HUES64 (cell line): ENCODE data around the gene UVRAG.
"Not testable (repeated sequence)": the region's sequence is repeated elsewhere in the genome, so short reads cannot be mapped to it uniquely, and the experiment has no call there.

Source experiments
- H3K27ac ChIP-seq: 2 replicates; pipeline ENCODE4 v1.7.0; 2013; ENCODE audit warnings: low read depth, low read length, inconsistent platforms
- H3K27me3 ChIP-seq: 2 replicates; pipeline ENCODE4 v1.6.1; 2013; ENCODE audit warnings: mild to moderate bottlenecking, low read length; ENCODE audit not compliant: insufficient read depth
- H3K36me3 ChIP-seq: 2 replicates; pipeline ENCODE4 v1.6.1; 2013; ENCODE audit warnings: mild to moderate bottlenecking, low read length; ENCODE audit not compliant: insufficient read depth
- H3K4me1 ChIP-seq: 2 replicates; pipeline ENCODE4 v1.6.1; 2013; ENCODE audit warnings: mild to moderate bottlenecking, low read length, moderate library complexity; ENCODE audit not compliant: insufficient read depth
- H3K4me3 ChIP-seq: 2 replicates; pipeline ENCODE4 v1.5.1; 2013; ENCODE audit warnings: mild to moderate bottlenecking, low read length, moderate library complexity
- H3K9ac ChIP-seq: 2 replicates; pipeline ENCODE4 v1.6.1; 2013; ENCODE audit warnings: mild to moderate bottlenecking, low read depth, low read length
- H3K9me3 ChIP-seq: 2 replicates; pipeline ENCODE4 v1.6.1; 2013; ENCODE audit warnings: low read depth, low read length; ENCODE audit not compliant: insufficient read depth
- WGBS: fragments of 150-250, 120-280 bp; methylation state at CpG from one replicate; pipeline ENCODE4 v1.1.7; 2013; ENCODE audit warnings: missing lambda C conversion rate; 5-methylcytosine and 5-hydroxymethylcytosine counted together

UVRAG gene

GRCh38 chr11:75869661-75870455 lies 54.8 kb downstream of the UVRAG start:
- Histone ChIP-seq H3K36me3 (no peaks in the 10 kb centered on the region), H3K27ac (no peak overlapping the region), H3K4me1 (peaks cover 8% of the 10 kb centered on the region), H3K9ac (no peak overlapping the region), H3K9me3 (no peaks in the 10 kb centered on the region), H3K4me3 (no peak overlapping the region), H3K27me3 (no peaks in the 10 kb centered on the region)
- 100% methylated on average over 1 of the region's 1 CpG for WGBS

GRCh38 chr11:75872887-75873416 lies 57.9 kb downstream of the UVRAG start:
- Histone ChIP-seq H3K4me3 (no peak overlapping the region), H3K9me3 (no peaks in the 10 kb centered on the region), H3K27me3 (no peaks in the 10 kb centered on the region), H3K9ac (no peak overlapping the region), H3K4me1 (peaks cover 14% of the 10 kb centered on the region), H3K36me3 (no peaks in the 10 kb centered on the region), H3K27ac (no peak overlapping the region)
- WGBS, result 68% methylated on average over 4 of the region's 5 CpGs

- Histone ChIP-seq H3K9me3 (no peaks in the 10 kb centered on the region), H3K36me3 (no peaks in the 10 kb centered on the region), H3K4me3 (no peak overlapping the region), H3K4me1 (peaks cover 14% of the 10 kb centered on the region), H3K27me3 (no peaks in the 10 kb centered on the region), H3K9ac (0 out of 2 replicates have a peak overlapping the region, but pooled peaks have one; percentile 1), H3K27ac (no peak overlapping the region)
- 72% methylated on average over 8 of the region's 8 CpGs for WGBS
These were observed 58.6 kb downstream of the UVRAG start for GRCh38 chr11:75873417-75874221.

GRCh38 chr11:75874684-75875341 lies 59.8 kb downstream of the UVRAG start:
- H3K4me1 ChIP-seq, result peaks cover 14% of the 10 kb centered on the region
- H3K27me3 ChIP-seq, result no peaks in the 10 kb centered on the region
- WGBS, result 88% methylated on average over 5 of the region's 5 CpGs
- no peaks in the 10 kb centered on the region for H3K9me3 ChIP-seq
- H3K36me3 ChIP-seq, result no peaks in the 10 kb centered on the region
- H3K27ac ChIP-seq, result no peak overlapping the region
- no peak overlapping the region for H3K9ac ChIP-seq
- H3K4me3 ChIP-seq, result no peak overlapping the region

GRCh38 chr11:75877327-75877726 lies 62.3 kb downstream of the UVRAG start:
- WGBS, result 96% methylated on average over 11 of the region's 27 CpGs
- not testable (repeated sequence) for H3K9me3 ChIP-seq, H3K4me3 ChIP-seq, H3K27me3 ChIP-seq, H3K27ac ChIP-seq, H3K9ac ChIP-seq, H3K36me3 ChIP-seq
- peaks cover 14% of the 10 kb centered on the region for H3K4me1 ChIP-seq

GRCh38 chr11:75877931-75878330 lies 62.9 kb downstream of the UVRAG start:
- H3K27me3 ChIP-seq, H3K27ac ChIP-seq, H3K4me3 ChIP-seq, H3K9me3 ChIP-seq, H3K36me3 ChIP-seq, H3K9ac ChIP-seq: not testable (repeated sequence)
- H3K4me1 ChIP-seq, result peaks cover 14% of the 10 kb centered on the region
- WGBS, result 96% methylated on average over 33 of the region's 33 CpGs

- Histone ChIP-seq H3K27ac (no peak overlapping the region), H3K27me3 (no peaks in the 10 kb centered on the region), H3K36me3 (no peaks in the 10 kb centered on the region), H3K4me1 (peaks cover 8% of the 10 kb centered on the region), H3K4me3 (no peak overlapping the region), H3K9ac (no peak overlapping the region), H3K9me3 (no peaks in the 10 kb centered on the region)
- WGBS, result 100% methylated on average over 2 of the region's 2 CpGs
These were observed 63.9 kb downstream of the UVRAG start for GRCh38 chr11:75878933-75879332.

GRCh38 chr11:75879737-75880136 lies 64.7 kb downstream of the UVRAG start:
- Histone ChIP-seq H3K27me3 (no peaks in the 10 kb centered on the region), H3K36me3 (no peaks in the 10 kb centered on the region), H3K4me3 (no peak overlapping the region), H3K9ac (no peak overlapping the region), H3K27ac (no peak overlapping the region), H3K9me3 (no peaks in the 10 kb centered on the region), H3K4me1 (0 out of 2 replicates have a peak, but pooled peaks cover 7% of the 10 kb centered on the region)
- 94% methylated on average over 8 of the region's 9 CpGs for WGBS

GRCh38 chr11:75880343-75880742 lies 65.3 kb downstream of the UVRAG start:
- H3K9me3 ChIP-seq, H3K27me3 ChIP-seq, H3K4me3 ChIP-seq, H3K27ac ChIP-seq, H3K9ac ChIP-seq, H3K36me3 ChIP-seq, H3K4me1 ChIP-seq: not testable (repeated sequence)
- 98% methylated on average over 8 of the region's 8 CpGs for WGBS

GRCh38 chr11:75884321-75884720 lies 69.3 kb downstream of the UVRAG start:
- no peaks in the 10 kb centered on the region for H3K9me3 ChIP-seq
- H3K4me3 ChIP-seq, result no peak overlapping the region
- no peaks in the 10 kb centered on the region for H3K36me3 ChIP-seq
- no peaks in the 10 kb centered on the region for H3K27me3 ChIP-seq
- no peaks in the 10 kb centered on the region for H3K4me1 ChIP-seq
- H3K27ac ChIP-seq, result no peak overlapping the region
- no peak overlapping the region for H3K9ac ChIP-seq

- WGBS, result 98% methylated on average over 2 of the region's 3 CpGs
- Histone ChIP-seq H3K4me1 (no peaks in the 10 kb centered on the region), H3K27ac (no peak overlapping the region), H3K4me3 (no peak overlapping the region), H3K9me3 (no peaks in the 10 kb centered on the region), H3K9ac (no peak overlapping the region), H3K36me3 (peaks cover 7% of the 10 kb centered on the region; the same call in 1 of the 2 replicates), H3K27me3 (no peaks in the 10 kb centered on the region)
These were observed 73.4 kb downstream of the UVRAG start for GRCh38 chr11:75888416-75888815.
